GM12878 (cell line): Measurements from ENCODE around the gene DIS3L2. TPM values are rescaled to one million over a fixed set of nuclear protein-coding genes. Genes with fewer than 3 reads are reported as not detected.
A peak's percentile ranks its signal among the peaks of the same experiment; 100 is the strongest.

Experiments
- ATAC-seq: fragments of 200-7000 bp; cut with Tn5 transposase; 3 replicates; pipeline ENCODE4 v1.9.1; 2020; ENCODE audit warnings: mild to moderate bottlenecking, moderate library complexity
- BruUV-seq: library from RNA; stranded (reverse); fragments of 400-500 nt; replicated peaks from 2 replicates; lab custom pipeline; 2021; lab: Mats Ljungman, UMichigan
- CTCF ChIA-PET: fragments of 300-600 bp; sonication (Branson Sonifier 250); formaldehyde crosslinking; extraction: SDS; loops from one replicate; lab custom pipeline; 2021; ENCODE audit warnings: inconsistent platforms; lab: Yijun Ruan, JAX
- POLR2A ChIA-PET: fragments of 350-600 bp; formaldehyde crosslinking; extraction: SDS; loops from one replicate; lab custom pipeline; 2021; ENCODE audit warnings: inconsistent platforms; lab: Charles Lee
- RAD21 ChIA-PET: fragments of 300-600 bp; sonication (Branson Sonifier 250); formaldehyde crosslinking; loops from one replicate; lab custom pipeline; 2023; ENCODE audit warnings: antibody characterized with exemption; ENCODE audit not compliant: unreplicated experiment; lab: Charles Lee
- SMC1A ChIA-PET: fragments of 300-600 bp; sonication (Branson Sonifier 250); formaldehyde crosslinking; loops from one replicate; lab custom pipeline; 2023; ENCODE audit not compliant: unreplicated experiment, uncharacterized antibody; lab: Charles Lee
- DNase-seq: peaks from one replicate; pipeline ENCODE4 v3.0.0-alpha.2; 2011; ENCODE audit warnings: low read depth, low spot score
- FAIRE-seq: peaks from 3 replicates; lab custom pipeline; 2011; peaks lifted over from hg19 to GRCh38; lab: Jason Lieb, UNC
- H2AFZ ChIP-seq: 2 replicates; pipeline ENCODE4 v1.6.0; 2011; ENCODE audit warnings: low read depth, low read length, control low read depth; ENCODE audit not compliant: control insufficient read depth
- H3K27ac ChIP-seq: 2 replicates; pipeline ENCODE4 v1.5.1; 2011; ENCODE audit warnings: control low read depth; ENCODE audit not compliant: control insufficient read depth, insufficient read depth
- H3K27me3 ChIP-seq, 2 experiments: replicated peaks in 1 of 2; 2 replicates each; pipeline versions ENCODE4 v1.6.0 to v1.6.1; 2011; ENCODE audit warnings: low read length in 1 of 2; ENCODE audit not compliant: control insufficient read depth in 2 of 2, insufficient read depth in 2 of 2
- H3K36me3 ChIP-seq, 2 experiments: 2 replicates each; pipeline ENCODE4 v1.5.1; 2011; ENCODE audit warnings: low read length in 1 of 2; ENCODE audit not compliant: control insufficient read depth in 2 of 2, insufficient read depth in 2 of 2
- H3K4me1 ChIP-seq: 2 replicates; pipeline ENCODE4 v1.6.1; 2011; ENCODE audit warnings: mild to moderate bottlenecking, low read length, moderate library complexity, mixed read lengths; ENCODE audit not compliant: control insufficient read depth, insufficient read depth
- H3K4me2 ChIP-seq: 2 replicates; pipeline ENCODE4 v1.6.0; 2011; ENCODE audit warnings: control low read depth; ENCODE audit not compliant: control insufficient read depth, insufficient read depth
- H3K4me3 ChIP-seq: fragments of 200-600 bp; sonication (generic); 2 replicates; pipeline ENCODE4 v1.5.1; 2016
- H3K79me2 ChIP-seq: 2 replicates; pipeline ENCODE4 v1.6.0; 2011; ENCODE audit warnings: low read length; ENCODE audit not compliant: control insufficient read depth, insufficient read depth
- H3K9ac ChIP-seq: 2 replicates; pipeline ENCODE4 v1.8.0; 2011; ENCODE audit warnings: low read length, control low read depth, mixed read lengths; ENCODE audit not compliant: control insufficient read depth, insufficient read depth
- H3K9me3 ChIP-seq: replicated peaks from 3 replicates; pipeline ENCODE4 v1.5.1; 2011; ENCODE audit warnings: mild to moderate bottlenecking, low read length; ENCODE audit not compliant: control insufficient read depth, insufficient read depth
- H4K20me1 ChIP-seq: 2 replicates; pipeline ENCODE4 v1.6.0; 2011; ENCODE audit not compliant: control insufficient read depth, insufficient read depth
- FOS ChIP-seq: IDR thresholded peaks from 3 replicates; pipeline ENCODE4 v1.6.1; 2011; ENCODE audit warnings: borderline replicate concordance; ENCODE audit not compliant: insufficient read length; ENCODE audit errors: extremely low read depth
- FOXM1 ChIP-seq: IDR thresholded peaks from 2 replicates; pipeline ENCODE4 v1.6.1; 2012; ENCODE audit warnings: low read depth, mild to moderate bottlenecking, inconsistent platforms, low read length, moderate library complexity
- MTA3 ChIP-seq: IDR thresholded peaks from 2 replicates; pipeline ENCODE4 v1.6.1; 2012; ENCODE audit warnings: low read length, inconsistent platforms, borderline replicate concordance
- NR2C1 ChIP-seq: fragments of 450-650 bp; IDR thresholded peaks from 2 replicates; pipeline ENCODE4 v1.6.1; 2017; ENCODE audit warnings: antibody characterized with exemption, mild to moderate bottlenecking, moderate library complexity
- PAX8 ChIP-seq: fragments of 450-650 bp; IDR thresholded peaks from 2 replicates; pipeline ENCODE4 v1.6.1; 2017; ENCODE audit warnings: mild to moderate bottlenecking, moderate library complexity
- PML ChIP-seq: IDR thresholded peaks from 2 replicates; pipeline ENCODE4 v1.6.1; 2012; ENCODE audit warnings: low read length, inconsistent platforms
- POLR2AphosphoS2 ChIP-seq: IDR thresholded peaks from 2 replicates; pipeline ENCODE4 v1.6.1; 2011; ENCODE audit warnings: low read depth, mild to moderate bottlenecking, low read length, improper control_type of control experiment, moderate library complexity
- RAD21 ChIP-seq: IDR thresholded peaks from 2 replicates; pipeline ENCODE4 v1.6.1; 2011; ENCODE audit warnings: mild to moderate bottlenecking, low read depth, low read length, moderate library complexity; ENCODE audit not compliant: insufficient read depth
- SMAD1 ChIP-seq: fragments of 450-650 bp; IDR thresholded peaks from 2 replicates; pipeline ENCODE4 v1.6.1; 2018; ENCODE audit warnings: mild to moderate bottlenecking, low read depth; ENCODE audit not compliant: partially characterized antibody
- SMC3 ChIP-seq: IDR thresholded peaks from 2 replicates; pipeline ENCODE4 v1.6.1; 2011; ENCODE audit warnings: low read length, improper control_type of control experiment, borderline replicate concordance
- SUPT20H ChIP-seq: IDR thresholded peaks from 2 replicates; pipeline ENCODE4 v1.6.1; 2011; ENCODE audit warnings: low read depth, mild to moderate bottlenecking, low read length, moderate library complexity, borderline replicate concordance; ENCODE audit not compliant: control insufficient read depth
- TCF12 ChIP-seq: IDR thresholded peaks from 2 replicates; pipeline ENCODE4 v1.6.1; 2011; ENCODE audit warnings: low read depth, mild to moderate bottlenecking, low read length
- WGBS: methylation state at CpG from one replicate; pipeline ENCODE4 v1.1.6; 2016; ENCODE audit warnings: low lambda C conversion rate; ENCODE audit not compliant: insufficient replicate concordance, insufficient coverage; ENCODE audit errors: missing lambda C conversion rate; 5-methylcytosine and 5-hydroxymethylcytosine counted together
- in situ Hi-C: fragments of 300-500 bp; cut with MboI; formaldehyde crosslinking; loops from 9 replicates; pipeline ENCODE4 v1.14.3; 2018; ENCODE audit warnings: mixed read lengths
- intact Hi-C: fragments of 100-400 bp; cut with micrococcal nuclease; formaldehyde crosslinking; loops from one replicate; pipeline ENCODE4 v1.14.2; 2022; ENCODE audit not compliant: unreplicated experiment
- polyA plus RNA-seq, 11 experiments: library from polyadenylated mRNA; depleted of rRNA in 4 of 11; unstranded in 6 of 11; stranded (reverse) in 5 of 11; fragments of >200 nt; fragmentation: Nextera tagmentation in 4 of 11; fragmentation: Illumina TruSeq in 1 of 11; extraction: Ambion mirVana in 4 of 11; extraction: Trizol in 1 of 11; gene quantifications; 1 replicate in 1 of 11; 2 replicates in 10 of 11; pipeline versions ENCODE4 v1.2.1 to v1.2.3, GENCODE V29; 2011 to 2016; ENCODE audit warnings: inconsistent platforms in 2 of 11, missing spikeins in 2 of 11, low read depth in 1 of 11
- total RNA-seq, 4 experiments: library from RNA; depleted of rRNA in 3 of 4; stranded (reverse); fragments of >200 nt in 3 of 4; fragmentation: Illumina TruSeq in 1 of 4; extraction: Trizol in 1 of 4; gene quantifications; 2 replicates each; pipeline versions ENCODE4 v1.2.1 to v1.2.3, GENCODE V29; 2013 to 2021
- TF ChIP-seq, protein P1 (sequence below), 3 experiments: IDR thresholded peaks in 2 of 3; conservative IDR thresholded peaks in 1 of 3; 2 replicates each; pipeline ENCODE4 v1.5.1; 2011; ENCODE audit warnings: low read depth in 3 of 3, low read length in 3 of 3, mild to moderate bottlenecking in 3 of 3, control low read depth in 2 of 3, moderate library complexity in 2 of 3, inconsistent platforms in 1 of 3, mixed read lengths in 1 of 3; ENCODE audit not compliant: control insufficient read depth in 2 of 3, insufficient read depth in 1 of 3; ENCODE audit errors: extremely low read depth in 1 of 3
- TF ChIP-seq, protein P2 (sequence below): IDR thresholded peaks from 2 replicates; pipeline ENCODE4 v1.6.1; 2011; ENCODE audit warnings: mild to moderate bottlenecking, low read depth, low read length, moderate library complexity; ENCODE audit not compliant: insufficient replicate concordance

The DIS3L2 gene
- total and polyA plus RNA-seq, 10 of the 15 experiments (the other 5 are each of a cell fraction or from before 2014, with no cell fraction given) = 3.5 to 27.1 (median 16.0) TPM

DNA sequence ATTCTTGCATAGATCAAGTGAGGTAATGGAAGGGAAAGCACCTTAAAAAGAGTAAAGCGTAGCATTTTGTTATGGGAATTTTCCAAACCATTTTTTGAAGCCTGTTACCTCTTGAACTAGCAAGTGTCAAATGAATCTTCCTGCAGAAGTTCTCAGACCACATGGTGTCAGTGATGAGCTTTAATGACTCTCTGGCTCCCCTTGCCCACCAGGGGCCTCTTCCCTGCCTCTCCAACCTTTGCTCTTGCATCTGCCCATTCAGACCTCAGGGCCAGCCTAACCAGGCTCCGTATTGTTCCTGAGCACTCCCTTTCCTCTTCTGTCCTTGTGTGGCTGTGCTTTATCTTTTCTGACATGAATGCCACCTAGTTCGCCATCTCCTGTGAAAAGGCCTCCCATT lies 155.9 kb downstream of the DIS3L2 start:
- no peak for FAIRE-seq
- ChIA-PET RAD21 (interaction anchor here (1.1 kb wide), 1 partner anchor 113 kb away, joined by 5 read pairs; no protein-coding TSS in a partner anchor), POLR2A (interaction anchor here (1.5 kb wide), 1 partner anchor 10 kb away, joined by 3 read pairs; no protein-coding TSS in a partner anchor), SMC1A (no interaction called here), CTCF (interaction anchor here (1.3 to 2.7 kb wide), 2 partner anchors 9 to 13 kb away, joined by 4 to 10 read pairs; no protein-coding TSS in a partner anchor)
- H3K9me3 ChIP-seq = no peaks in the 10 kb centered on the region
- no peak overlapping the region for H3K4me2 ChIP-seq
- no TSS peak for BruUV-seq
- no peak overlapping the region for H3K27ac ChIP-seq
- no peak overlapping the region for H3K9ac ChIP-seq
- H4K20me1 ChIP-seq = no peaks in the 10 kb centered on the region
- no peaks in the 10 kb centered on the region for H3K4me1 ChIP-seq
- no peaks in the 10 kb centered on the region for H3K79me2 ChIP-seq
- 64% methylated on average over 3 of the region's 3 CpGs for WGBS
- H3K36me3 ChIP-seq = peaks cover 0 to 3% of the 10 kb centered on the region in 2 experiments; a peak in 2 of 4 replicates
- TF ChIP-seq RAD21 = peak; percentile 27; the same call in 1 of the 2 replicates
- TF ChIP-seq, protein P1, sequence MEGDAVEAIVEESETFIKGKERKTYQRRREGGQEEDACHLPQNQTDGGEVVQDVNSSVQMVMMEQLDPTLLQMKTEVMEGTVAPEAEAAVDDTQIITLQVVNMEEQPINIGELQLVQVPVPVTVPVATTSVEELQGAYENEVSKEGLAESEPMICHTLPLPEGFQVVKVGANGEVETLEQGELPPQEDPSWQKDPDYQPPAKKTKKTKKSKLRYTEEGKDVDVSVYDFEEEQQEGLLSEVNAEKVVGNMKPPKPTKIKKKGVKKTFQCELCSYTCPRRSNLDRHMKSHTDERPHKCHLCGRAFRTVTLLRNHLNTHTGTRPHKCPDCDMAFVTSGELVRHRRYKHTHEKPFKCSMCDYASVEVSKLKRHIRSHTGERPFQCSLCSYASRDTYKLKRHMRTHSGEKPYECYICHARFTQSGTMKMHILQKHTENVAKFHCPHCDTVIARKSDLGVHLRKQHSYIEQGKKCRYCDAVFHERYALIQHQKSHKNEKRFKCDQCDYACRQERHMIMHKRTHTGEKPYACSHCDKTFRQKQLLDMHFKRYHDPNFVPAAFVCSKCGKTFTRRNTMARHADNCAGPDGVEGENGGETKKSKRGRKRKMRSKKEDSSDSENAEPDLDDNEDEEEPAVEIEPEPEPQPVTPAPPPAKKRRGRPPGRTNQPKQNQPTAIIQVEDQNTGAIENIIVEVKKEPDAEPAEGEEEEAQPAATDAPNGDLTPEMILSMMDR (IDR thresholded peaks at IDR 0.05 in 2 of 3, conservative IDR thresholded peaks at IDR 0.05 in 1 of 3; ENCODE audit: control insufficient read depth in 2 of 3, extremely low read depth in 1 of 3, insufficient read depth in 1 of 3, low read depth in 3 of 3, low read length in 3 of 3) = peak in 1 of 3 experiments; percentile 10; a peak in 1 of 6 replicates
- TF ChIP-seq MTA3 = no peak
- H3K27me3 ChIP-seq = no peaks in the 10 kb centered on the region
- no peak overlapping the region for H3K4me3 ChIP-seq
- H2AFZ ChIP-seq = no peak overlapping the region
- ATAC-seq = no peak; the same call in 2 of the 3 replicates
- in situ Hi-C loops = no loop called here
- DNase-seq = no peak
- intact Hi-C loops = no loop called here

DNA sequence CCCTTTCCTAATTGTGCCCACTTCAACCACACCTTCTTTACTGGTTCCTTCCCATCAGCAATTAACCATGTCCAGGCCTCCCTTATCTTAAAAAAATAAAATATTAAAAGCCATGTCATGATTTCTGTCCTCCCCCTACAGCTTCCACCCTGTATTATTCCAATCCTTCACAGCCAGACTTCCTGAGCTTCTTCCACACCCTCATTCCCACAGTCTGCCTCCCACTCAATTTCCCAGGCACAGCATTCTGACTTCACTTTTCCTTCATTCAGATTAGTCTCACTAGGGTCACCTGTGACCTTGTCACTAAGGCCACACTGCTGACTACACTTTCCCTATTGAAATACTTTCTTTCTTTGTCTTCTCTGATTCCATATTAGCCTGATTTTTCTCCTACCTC lies 159.4 kb downstream of the DIS3L2 start:
- in situ Hi-C loops = no loop called here
- no peaks in the 10 kb centered on the region for H4K20me1 ChIP-seq
- RAD21 ChIA-PET = no interaction called here
- TF ChIP-seq, protein P2, sequence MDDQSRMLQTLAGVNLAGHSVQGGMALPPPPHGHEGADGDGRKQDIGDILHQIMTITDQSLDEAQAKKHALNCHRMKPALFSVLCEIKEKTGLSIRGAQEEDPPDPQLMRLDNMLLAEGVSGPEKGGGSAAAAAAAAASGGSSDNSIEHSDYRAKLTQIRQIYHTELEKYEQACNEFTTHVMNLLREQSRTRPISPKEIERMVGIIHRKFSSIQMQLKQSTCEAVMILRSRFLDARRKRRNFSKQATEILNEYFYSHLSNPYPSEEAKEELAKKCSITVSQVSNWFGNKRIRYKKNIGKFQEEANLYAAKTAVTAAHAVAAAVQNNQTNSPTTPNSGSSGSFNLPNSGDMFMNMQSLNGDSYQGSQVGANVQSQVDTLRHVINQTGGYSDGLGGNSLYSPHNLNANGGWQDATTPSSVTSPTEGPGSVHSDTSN = no peak
- TF ChIP-seq SMC3 = no peak
- no peak for TF ChIP-seq RAD21
- no peak for TF ChIP-seq NR2C1
- TF ChIP-seq SUPT20H = no peak
- no peak for TF ChIP-seq SMAD1
- no peak for TF ChIP-seq TCF12
- TF ChIP-seq PML = no peak
- no peak for TF ChIP-seq PAX8
- TF ChIP-seq FOS = no peak
- no peak for TF ChIP-seq POLR2AphosphoS2
- TF ChIP-seq FOXM1 = no peak
- no peak for TF ChIP-seq MTA3

More for the DNA sequence above, 159.4 kb downstream of the DIS3L2 start:
- peaks cover 0 to 3% of the 10 kb centered on the region in 2 experiments; a peak in 2 of 4 replicates for H3K36me3 ChIP-seq
- H3K4me2 ChIP-seq = no peak overlapping the region
- SMC1A ChIA-PET = no interaction called here
- no peak overlapping the region for H2AFZ ChIP-seq
- H3K4me1 ChIP-seq = no peaks in the 10 kb centered on the region
- H3K4me3 ChIP-seq = no peak overlapping the region
- no peak for DNase-seq
- H3K9me3 ChIP-seq = no peaks in the 10 kb centered on the region
- no peak for FAIRE-seq
- H3K79me2 ChIP-seq = no peaks in the 10 kb centered on the region
- H3K9ac ChIP-seq = no peak overlapping the region
- no peak for ATAC-seq
- intact Hi-C loops = no loop called here
- no peak overlapping the region for H3K27ac ChIP-seq
- POLR2A ChIA-PET = interaction anchor here (0.5 kb wide), 1 partner anchor 119 kb away, joined by 3 read pairs; no protein-coding TSS in a partner anchor
- BruUV-seq = no TSS peak
- CTCF ChIA-PET = no interaction called here
- no peaks in the 10 kb centered on the region for H3K27me3 ChIP-seq
